Thyroid gland (tissue), 4 donors: ENCODE results near the gene SLCO4A1.

ENCODE experiments used
- CTCF ChIP-seq, 6 experiments: fragments of 200-600 bp in 3 of 6; fragments of 450-650 bp in 3 of 6; sonication (generic) in 3 of 6; IDR thresholded peaks; one replicate each; pipeline ENCODE4 v1.5.1; 2016 to 2019; ENCODE audit warnings: antibody characterized with exemption in 6 of 6, mild to moderate bottlenecking in 2 of 6, inconsistent platforms in 1 of 6, moderate library complexity in 1 of 6
- POLR2A ChIP-seq, 2 donors: fragments of 450-650 bp; IDR thresholded peaks; one replicate each; pipeline ENCODE4 v1.6.1; 2017; ENCODE audit warnings: antibody characterized with exemption in 2 of 2, mild to moderate bottlenecking in 2 of 2, moderate library complexity in 1 of 2

GRCh38 chr20:62670156-62670555 is 27.9 kb downstream of the SLCO4A1 start:
- TF ChIP-seq CTCF (IDR thresholded peaks at IDR 0.05), result no peak
- TF ChIP-seq POLR2A (IDR thresholded peaks at IDR 0.05), result no peak
